Measurements from ENCODE around the gene MT2A.

DNA sequence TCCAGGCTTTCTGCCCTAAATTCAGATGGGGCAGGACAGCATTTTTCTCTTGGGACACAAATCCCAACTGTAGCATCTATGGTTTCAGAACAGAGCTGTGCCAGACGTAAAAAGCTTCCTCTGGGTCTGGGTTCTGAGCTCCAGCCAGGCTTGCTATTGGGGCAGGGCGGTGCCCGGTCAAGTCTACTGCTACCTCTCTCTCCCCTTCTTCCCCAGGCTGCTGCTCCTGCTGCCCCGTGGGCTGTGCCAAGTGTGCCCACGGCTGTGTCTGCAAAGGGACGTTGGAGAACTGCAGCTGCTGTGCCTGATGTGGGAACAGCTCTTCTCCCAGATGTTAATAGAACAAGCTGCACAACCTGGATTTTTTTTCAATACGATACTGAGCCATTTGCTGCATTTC, 25.2 kb downstream of the MT2A start:
- no peak for TF ChIP-seq POLR2A (IDR thresholded peaks at IDR 0.05)
- TF ChIP-seq, protein P1, sequence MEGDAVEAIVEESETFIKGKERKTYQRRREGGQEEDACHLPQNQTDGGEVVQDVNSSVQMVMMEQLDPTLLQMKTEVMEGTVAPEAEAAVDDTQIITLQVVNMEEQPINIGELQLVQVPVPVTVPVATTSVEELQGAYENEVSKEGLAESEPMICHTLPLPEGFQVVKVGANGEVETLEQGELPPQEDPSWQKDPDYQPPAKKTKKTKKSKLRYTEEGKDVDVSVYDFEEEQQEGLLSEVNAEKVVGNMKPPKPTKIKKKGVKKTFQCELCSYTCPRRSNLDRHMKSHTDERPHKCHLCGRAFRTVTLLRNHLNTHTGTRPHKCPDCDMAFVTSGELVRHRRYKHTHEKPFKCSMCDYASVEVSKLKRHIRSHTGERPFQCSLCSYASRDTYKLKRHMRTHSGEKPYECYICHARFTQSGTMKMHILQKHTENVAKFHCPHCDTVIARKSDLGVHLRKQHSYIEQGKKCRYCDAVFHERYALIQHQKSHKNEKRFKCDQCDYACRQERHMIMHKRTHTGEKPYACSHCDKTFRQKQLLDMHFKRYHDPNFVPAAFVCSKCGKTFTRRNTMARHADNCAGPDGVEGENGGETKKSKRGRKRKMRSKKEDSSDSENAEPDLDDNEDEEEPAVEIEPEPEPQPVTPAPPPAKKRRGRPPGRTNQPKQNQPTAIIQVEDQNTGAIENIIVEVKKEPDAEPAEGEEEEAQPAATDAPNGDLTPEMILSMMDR (IDR thresholded peaks at IDR 0.05 in 4 of 5, conservative IDR thresholded peaks at IDR 0.05 in 1 of 5) = no peak

Measured in gastrocnemius medialis (tissue), 4 donors.